Kidney (tissue), 14 donors: ENCODE results near the gene ASTN2. TPM values are rescaled to one million over a fixed set of nuclear protein-coding genes. Genes with fewer than 3 reads are reported as not detected.

Experiments used
- DNase-seq, 5 donors: peaks; one replicate each; pipeline ENCODE4 v3.0.0-alpha.2; 2013 to 2020
- FAIRE-seq: peaks from 2 replicates; lab custom pipeline; 2012; peaks lifted over from hg19 to GRCh38; lab: Jason Lieb, UNC
- H3K27ac ChIP-seq, 2 donors: one replicate each; pipeline ENCODE4 v1.7.0; 2013; ENCODE audit warnings: low read depth in 2 of 2, low read length in 2 of 2, inconsistent platforms in 1 of 2
- H3K27me3 ChIP-seq: one replicate; pipeline ENCODE4 v1.7.1; 2013; ENCODE audit warnings: low read length, inconsistent platforms; ENCODE audit not compliant: control insufficient read depth, insufficient read depth
- H3K36me3 ChIP-seq, 3 donors: one replicate each; pipeline versions ENCODE4 v1.7.0 to v1.7.1; 2013; ENCODE audit warnings: low read length in 3 of 3, control low read depth in 1 of 3, inconsistent platforms in 1 of 3; ENCODE audit not compliant: insufficient read depth in 3 of 3, control insufficient read depth in 2 of 3
- H3K4me1 ChIP-seq, 3 donors: one replicate each; pipeline versions ENCODE4 v1.7.0 to v1.7.1; 2013; ENCODE audit warnings: low read length in 3 of 3, inconsistent platforms in 1 of 3, low read depth in 1 of 3; ENCODE audit not compliant: control insufficient read depth in 2 of 3, insufficient read depth in 2 of 3
- H3K4me3 ChIP-seq, 3 donors: one replicate each; pipeline versions ENCODE4 v1.7.0 to v1.8.1; 2013; ENCODE audit warnings: low read length in 3 of 3, control low read depth in 1 of 3, inconsistent platforms in 1 of 3
- H3K9ac ChIP-seq, 3 donors: one replicate each; pipeline versions ENCODE4 v1.7.0 to v1.7.1; 2013; ENCODE audit warnings: low read length in 3 of 3, control low read depth in 1 of 3, inconsistent platforms in 1 of 3
- H3K9me3 ChIP-seq, 3 donors: one replicate each; pipeline versions ENCODE4 v1.7.0 to v1.7.1; 2013; ENCODE audit warnings: low read length in 3 of 3, control low read depth in 1 of 3, inconsistent platforms in 1 of 3; ENCODE audit not compliant: control insufficient read depth in 2 of 3, insufficient read depth in 1 of 3
- intact Hi-C: fragments of 100-400 bp; cut with DNase I; formaldehyde crosslinking; loops from one replicate; pipeline ENCODE4 v1.11.1; 2022
- polyA plus RNA-seq: library from polyadenylated mRNA; stranded (reverse); fragments of 350-450 nt; fragmentation: Illumina TruSeq; extraction: RNeasy Lipid Tissue Mini Kit (QIAGEN cat#74804); gene quantifications from one replicate; pipeline ENCODE4 v1.2.3, GENCODE V29; 2014; ENCODE audit warnings: low read depth, low replicate concordance; ENCODE audit not compliant: insufficient read depth
- total RNA-seq: library from RNA; stranded (reverse); fragmentation: NEBNext Ultra II Directional; extraction: Animal tissue kit (Norgen Biotek cat#: 25700); gene quantifications from one replicate; pipeline ENCODE4 v1.2.1, GENCODE V29; 2021
- TF ChIP-seq, protein P1 (sequence below): IDR thresholded peaks from 3 replicates; pipeline ENCODE4 v1.5.1; 2012; ENCODE audit warnings: mild to moderate bottlenecking, moderate library complexity, borderline replicate concordance; ENCODE audit not compliant: insufficient read depth; ENCODE audit errors: extremely low read depth
- donor health status: control.
- donor health status: control.
- donor health status: control.
- donor health status: control.
- donor health status: control.
- donor health status: DM: yes; HTN: yes; CAD: no.
- donor health status: Normal renal cell carcinoma (clear cell type).

The ASTN2 gene
- total and polyA plus RNA-seq, 2 donors from 2014 or later, result 7.6 to 11.5 TPM

DNA sequence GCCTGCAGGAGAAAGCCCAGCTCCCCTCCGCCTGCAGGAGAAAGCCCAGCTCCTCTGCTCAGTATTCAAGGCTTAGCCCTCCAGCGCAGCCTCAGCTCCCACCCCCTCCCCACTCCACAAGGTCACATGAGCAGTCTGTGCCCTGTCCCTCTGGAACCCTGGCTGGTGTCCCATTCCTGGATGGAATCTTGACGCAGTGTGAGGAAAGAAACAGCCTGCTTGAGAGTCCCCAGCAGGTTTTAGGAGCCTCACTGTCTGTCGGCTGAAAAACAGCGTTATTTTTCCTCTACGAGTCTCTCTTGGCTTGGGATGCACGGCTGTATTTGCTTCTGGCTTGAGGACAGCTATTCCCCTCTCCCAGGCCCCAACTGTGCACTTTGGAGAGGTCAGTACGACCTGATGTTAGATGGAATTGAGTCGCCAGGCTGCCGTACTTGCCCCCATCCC lies 937.9 kb downstream of the ASTN2 start:
- intact Hi-C loops, result no loop called here
- Histone ChIP-seq H3K27ac (no peak overlapping the region), H3K4me3 (no peak overlapping the region), H3K9ac (no peak overlapping the region), H3K9me3 (no peaks in the 10 kb centered on the region), H3K36me3 (no peaks in the 10 kb centered on the region), H3K4me1 (peaks cover 1 to 6% (median 2%) of the 10 kb centered on the region in 3 donors), H3K27me3 (no peaks in the 10 kb centered on the region)
- TF ChIP-seq, protein P1, sequence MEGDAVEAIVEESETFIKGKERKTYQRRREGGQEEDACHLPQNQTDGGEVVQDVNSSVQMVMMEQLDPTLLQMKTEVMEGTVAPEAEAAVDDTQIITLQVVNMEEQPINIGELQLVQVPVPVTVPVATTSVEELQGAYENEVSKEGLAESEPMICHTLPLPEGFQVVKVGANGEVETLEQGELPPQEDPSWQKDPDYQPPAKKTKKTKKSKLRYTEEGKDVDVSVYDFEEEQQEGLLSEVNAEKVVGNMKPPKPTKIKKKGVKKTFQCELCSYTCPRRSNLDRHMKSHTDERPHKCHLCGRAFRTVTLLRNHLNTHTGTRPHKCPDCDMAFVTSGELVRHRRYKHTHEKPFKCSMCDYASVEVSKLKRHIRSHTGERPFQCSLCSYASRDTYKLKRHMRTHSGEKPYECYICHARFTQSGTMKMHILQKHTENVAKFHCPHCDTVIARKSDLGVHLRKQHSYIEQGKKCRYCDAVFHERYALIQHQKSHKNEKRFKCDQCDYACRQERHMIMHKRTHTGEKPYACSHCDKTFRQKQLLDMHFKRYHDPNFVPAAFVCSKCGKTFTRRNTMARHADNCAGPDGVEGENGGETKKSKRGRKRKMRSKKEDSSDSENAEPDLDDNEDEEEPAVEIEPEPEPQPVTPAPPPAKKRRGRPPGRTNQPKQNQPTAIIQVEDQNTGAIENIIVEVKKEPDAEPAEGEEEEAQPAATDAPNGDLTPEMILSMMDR, result no peak
- FAIRE-seq (no peak), DNase-seq (peak; percentile 41 to 90 (median 60))

DNA sequence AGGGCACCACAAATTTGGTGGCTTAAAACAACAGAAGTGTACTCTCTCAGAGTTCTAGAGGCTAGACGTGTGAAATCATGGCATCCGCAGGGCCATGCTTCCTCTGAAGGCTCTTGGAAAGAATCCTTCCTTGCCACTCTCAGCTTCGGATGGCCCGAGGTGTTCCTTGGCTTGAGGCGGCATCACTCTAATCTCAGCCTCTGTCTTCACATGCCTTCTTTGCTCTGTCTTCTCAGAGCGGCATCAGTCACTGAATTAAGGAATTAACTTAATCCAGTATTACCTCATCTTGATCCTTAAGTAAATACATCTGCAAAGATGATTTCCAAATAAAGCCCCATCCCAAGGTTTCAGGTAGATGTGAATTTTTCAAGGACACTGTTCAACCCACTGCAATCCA lies 938.9 kb downstream of the ASTN2 start:
- H3K4me3 ChIP-seq, result no peak overlapping the region
- intact Hi-C loops, result no loop called here
- peaks cover 8 to 9% (median 8%) of the 10 kb centered on the region in 3 donors for H3K4me1 ChIP-seq
- TF ChIP-seq, protein P1, result no peak
- no peak overlapping the region for H3K27ac ChIP-seq
- DNase-seq (no peak), FAIRE-seq (no peak)
- no peaks in the 10 kb centered on the region for H3K36me3 ChIP-seq
- no peak overlapping the region for H3K9ac ChIP-seq
- H3K9me3 ChIP-seq, result no peaks in the 10 kb centered on the region
- no peaks in the 10 kb centered on the region for H3K27me3 ChIP-seq

DNA sequence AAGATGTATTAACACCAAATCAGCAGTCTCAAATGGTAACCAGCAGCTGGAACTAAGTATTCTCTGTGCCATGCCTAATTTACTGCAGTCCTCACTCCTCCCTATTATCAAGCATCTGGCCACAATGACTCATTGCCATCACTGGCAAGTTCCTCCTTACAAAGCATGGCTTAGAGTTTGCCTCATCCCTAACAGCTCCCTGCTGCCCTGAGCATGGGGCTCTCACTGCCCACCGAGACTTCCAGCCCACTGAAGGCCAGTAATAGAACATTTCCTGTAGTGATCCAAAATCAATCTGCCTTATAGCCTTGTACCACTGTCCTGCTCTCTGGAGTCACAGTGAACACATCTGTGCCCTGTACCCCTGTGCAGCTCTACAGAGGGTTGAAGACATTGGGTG lies 939.7 kb downstream of the ASTN2 start:
- Histone ChIP-seq H3K4me1 (peaks cover 8 to 13% (median 8%) of the 10 kb centered on the region in 3 donors), H3K36me3 (no peaks in the 10 kb centered on the region), H3K4me3 (no peak overlapping the region), H3K27me3 (no peaks in the 10 kb centered on the region), H3K27ac (no peak overlapping the region), H3K9ac (no peak overlapping the region), H3K9me3 (no peaks in the 10 kb centered on the region)
- intact Hi-C loops, result no loop called here
- TF ChIP-seq, protein P1, result no peak
- FAIRE-seq (no peak), DNase-seq (no peak)
